ENCODE results near the gene KRTAP5-7. TPM values are rescaled to one million over a fixed set of nuclear protein-coding genes. Genes with fewer than 3 reads are reported as not detected.

Gene KRTAP5-7
- total RNA-seq, 2 donors from 2014 or later: not detected

GRCh38 chr11:71551711-71552110 lies 24.6 kb downstream of the KRTAP5-7 start:
- Histone ChIP-seq H3K27me3 (no peaks in the 10 kb centered on the region), H3K4me1 (no peaks in the 10 kb centered on the region), H3K9me3 (no peaks in the 10 kb centered on the region), H3K36me3 (no peaks in the 10 kb centered on the region), H3K4me3 (no peak overlapping the region), H3K27ac (no peak overlapping the region)
- no peak for TF ChIP-seq CTCF (IDR thresholded peaks at IDR 0.05)
- no peak for DNase-seq (ENCODE audit: low spot score)

- H3K36me3 ChIP-seq: no peaks in the 10 kb centered on the region
- no peaks in the 10 kb centered on the region for H3K27me3 ChIP-seq
- H3K4me3 ChIP-seq: no peak overlapping the region
- H3K4me1 ChIP-seq: no peaks in the 10 kb centered on the region
- no peak overlapping the region for H3K27ac ChIP-seq
- TF ChIP-seq CTCF (IDR thresholded peaks at IDR 0.05): no peak
- H3K9me3 ChIP-seq: no peaks in the 10 kb centered on the region
- DNase-seq (ENCODE audit: low spot score): no peak
Observed at GRCh38 chr11:71554996-71555395, 27.9 kb downstream of the KRTAP5-7 start.

- Histone ChIP-seq H3K27ac (no peak overlapping the region), H3K4me1 (no peaks in the 10 kb centered on the region), H3K4me3 (no peak overlapping the region), H3K36me3 (no peaks in the 10 kb centered on the region), H3K27me3 (no peaks in the 10 kb centered on the region), H3K9me3 (no peaks in the 10 kb centered on the region)
- DNase-seq (ENCODE audit: low spot score): no peak
- TF ChIP-seq CTCF (IDR thresholded peaks at IDR 0.05): no peak
Observed at GRCh38 chr11:71555508-71555907, 28.4 kb downstream of the KRTAP5-7 start.

- TF ChIP-seq CTCF (IDR thresholded peaks at IDR 0.05): no peak
- no peaks in the 10 kb centered on the region for H3K4me1 ChIP-seq
- no peak for DNase-seq (ENCODE audit: low spot score)
Observed at GRCh38 chr11:71556018-71556417, 29.0 kb downstream of the KRTAP5-7 start.

GRCh38 chr11:71557257-71557656 lies 30.2 kb downstream of the KRTAP5-7 start:
- H3K4me1 ChIP-seq: no peaks in the 10 kb centered on the region
- H3K36me3 ChIP-seq: no peaks in the 10 kb centered on the region
- DNase-seq (ENCODE audit: low spot score): no peak
- H3K9me3 ChIP-seq: no peaks in the 10 kb centered on the region
- TF ChIP-seq CTCF (IDR thresholded peaks at IDR 0.05): no peak
- no peaks in the 10 kb centered on the region for H3K27me3 ChIP-seq
- H3K4me3 ChIP-seq: no peak overlapping the region
- H3K27ac ChIP-seq: no peak overlapping the region

More at GRCh38 chr11:71556018-71556417, 29.0 kb downstream of the KRTAP5-7 start:
- Histone ChIP-seq H3K9me3 (no peaks in the 10 kb centered on the region), H3K27ac (no peak overlapping the region), H3K36me3 (no peaks in the 10 kb centered on the region), H3K27me3 (no peaks in the 10 kb centered on the region), H3K4me3 (no peak overlapping the region)

GRCh38 chr11:71558996-71559395 lies 31.9 kb downstream of the KRTAP5-7 start:
- no peak for TF ChIP-seq CTCF (IDR thresholded peaks at IDR 0.05)
- DNase-seq (ENCODE audit: low spot score): no peak
- no peaks in the 10 kb centered on the region for H3K9me3 ChIP-seq

More at GRCh38 chr11:71558996-71559395, 31.9 kb downstream of the KRTAP5-7 start:
- Histone ChIP-seq H3K4me3 (no peak overlapping the region), H3K27me3 (no peaks in the 10 kb centered on the region), H3K36me3 (no peaks in the 10 kb centered on the region), H3K27ac (no peak overlapping the region), H3K4me1 (no peaks in the 10 kb centered on the region)
